CD4-positive, alpha-beta T cell (primary cell): ENCODE data around the gene NUDCD2. TPM values are rescaled to one million over a fixed set of nuclear protein-coding genes. Genes with fewer than 3 reads are reported as not detected.
A peak's percentile ranks its signal among the peaks of the same experiment; 100 is the strongest.

Source experiments
- ATAC-seq: fragments of 200-7000 bp; cut with Tn5 transposase; one replicate; pipeline ENCODE4 v1.10.0; 2022; ENCODE audit warnings: mild to moderate bottlenecking; ENCODE audit not compliant: poor library complexity
- CTCF ChIA-PET: fragments of 350-600 bp; sonication (Branson Sonifier 250); formaldehyde crosslinking; loops from one replicate; lab custom pipeline; 2021; ENCODE audit warnings: antibody characterized with exemption, inconsistent platforms; lab: Charles Lee
- POLR2A ChIA-PET: fragments of 350-600 bp; sonication (Branson Sonifier 250); formaldehyde crosslinking; loops from one replicate; lab custom pipeline; 2021; ENCODE audit warnings: antibody characterized with exemption, inconsistent platforms; lab: Charles Lee
- DNase-seq, 14 experiments: peaks; one replicate each; pipeline ENCODE4 v3.0.0-alpha.2; 2013 to 2020; ENCODE audit warnings: mixed read lengths in 2 of 14
- H3K27ac ChIP-seq, 2 donors: one replicate each; pipeline versions ENCODE4 v1.5.1 to v1.7.0; 2013; ENCODE audit warnings: low read length in 2 of 2, low read depth in 1 of 2, mild to moderate bottlenecking in 1 of 2
- H3K27me3 ChIP-seq, 2 experiments: 1 replicate in 1 of 2; 2 replicates in 1 of 2; pipeline versions ENCODE4 v1.6.1 to v1.7.0; 2013; ENCODE audit warnings: low read length in 2 of 2, control low read depth in 1 of 2, mild to moderate bottlenecking in 1 of 2, moderate library complexity in 1 of 2; ENCODE audit not compliant: insufficient read depth in 2 of 2, control insufficient read depth in 1 of 2
- H3K36me3 ChIP-seq: one replicate; pipeline ENCODE4 v1.6.1; 2013; ENCODE audit warnings: low read length, control low read depth; ENCODE audit not compliant: insufficient read depth
- H3K4me1 ChIP-seq: one replicate; pipeline ENCODE4 v1.6.1; 2013; ENCODE audit warnings: low read length, control low read depth; ENCODE audit not compliant: insufficient read depth
- H3K4me3 ChIP-seq: one replicate; pipeline ENCODE4 v1.5.1; 2013; ENCODE audit warnings: mild to moderate bottlenecking, low read length, moderate library complexity
- H3K9me3 ChIP-seq, 2 experiments: 1 replicate in 1 of 2; 2 replicates in 1 of 2; pipeline versions ENCODE4 v1.6.1 to v1.7.0; 2013; ENCODE audit warnings: low read length in 2 of 2, mild to moderate bottlenecking in 2 of 2, control low read depth in 1 of 2, moderate library complexity in 1 of 2; ENCODE audit not compliant: control insufficient read depth in 1 of 2, insufficient read depth in 1 of 2
- H3K27ac Mint-ChIP-seq: one replicate; pipeline ENCODE4 v1.8.0; 2020; ENCODE audit warnings: mixed read lengths
- H3K27me3 Mint-ChIP-seq: one replicate; pipeline ENCODE4 v1.8.0; 2021; ENCODE audit warnings: mixed read lengths
- H3K36me3 Mint-ChIP-seq: one replicate; pipeline ENCODE4 v1.8.0; 2021; ENCODE audit warnings: low read depth, mixed read lengths
- H3K4me1 Mint-ChIP-seq: one replicate; pipeline ENCODE4 v1.8.0; 2021; ENCODE audit warnings: low read depth, mixed read lengths
- H3K4me3 Mint-ChIP-seq: one replicate; pipeline ENCODE4 v1.8.0; 2020; ENCODE audit warnings: mild to moderate bottlenecking, mixed read lengths
- H3K9me3 Mint-ChIP-seq: one replicate; pipeline ENCODE4 v1.8.0; 2020; ENCODE audit warnings: mixed read lengths
- intact Hi-C, 2 experiments: fragments of 100-400 bp; cut with DNase I in 1 of 2; cut with micrococcal nuclease in 1 of 2; formaldehyde crosslinking; loops; one replicate each; pipeline versions ENCODE4 v1.15.1 to v1.9.0; 2023 to 2025; cut with DNase I, micrococcal nuclease
- total RNA-seq, 174 experiments: library from RNA in 2 of 174; stranded (reverse) in 2 of 174; gene quantifications; one replicate each; pipeline ENCODE4 v1.2.3 and lab custom pipeline; 2021 to 2026
- TF ChIP-seq, protein P1 (sequence below): fragments of 200-600 bp; IDR thresholded peaks from one replicate; pipeline ENCODE4 v1.8.0; 2022; ENCODE audit warnings: antibody characterized with exemption, mild to moderate bottlenecking

Gene NUDCD2
- total RNA-seq, 2 experiments from 2014 or later = 18.0 to 18.9 TPM

DNA sequence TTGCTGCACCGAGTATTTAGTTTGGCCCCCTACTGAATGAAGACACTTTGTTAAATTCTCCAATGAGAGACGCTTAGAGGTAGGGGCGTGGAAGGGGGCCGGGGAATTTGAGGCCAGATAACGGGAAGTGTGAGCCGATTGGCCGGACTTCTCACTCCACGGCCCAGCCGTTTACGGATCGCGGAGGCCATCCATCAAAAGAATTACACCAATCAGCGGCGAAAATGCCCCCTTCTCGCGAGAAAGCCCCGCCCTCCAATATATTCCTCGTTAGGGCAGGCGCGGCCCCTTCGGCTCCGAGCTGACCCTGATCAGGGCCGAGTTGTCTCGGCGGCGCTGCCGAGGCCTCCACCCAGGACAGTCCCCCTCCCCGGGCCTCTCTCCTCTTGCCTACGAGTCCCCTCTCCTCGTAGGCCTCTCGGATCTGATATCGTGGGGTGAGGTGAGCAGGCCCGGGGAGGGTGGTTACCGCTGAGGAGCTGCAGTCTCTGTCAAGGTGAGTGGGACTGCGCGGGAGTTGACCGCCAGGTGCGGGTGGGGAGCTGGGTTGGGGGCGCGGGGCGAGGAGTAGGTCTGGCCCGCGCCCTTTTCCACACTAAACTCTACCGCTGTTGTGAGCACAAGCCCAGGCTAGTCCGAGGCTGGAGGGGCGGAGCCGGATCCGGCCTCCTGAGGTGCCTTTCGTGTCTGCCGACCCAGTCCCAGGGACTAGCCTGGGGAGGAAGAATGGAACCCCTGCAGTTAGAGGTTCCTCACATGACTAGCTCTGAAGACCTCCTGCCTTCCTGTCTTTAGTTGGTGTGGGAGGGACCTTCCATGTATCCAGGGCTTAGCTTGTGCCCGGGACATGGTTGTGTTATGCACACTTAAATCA is 22.4 kb downstream of the NUDCD2 start, which contains the start of gene CCNG1:
CCNG1 (plus strand) TSS at position 287 of the 874 bp plus-strand sequence. CDS start 1,662 bp downstream, outside the sequence.
- TF ChIP-seq, protein P1, sequence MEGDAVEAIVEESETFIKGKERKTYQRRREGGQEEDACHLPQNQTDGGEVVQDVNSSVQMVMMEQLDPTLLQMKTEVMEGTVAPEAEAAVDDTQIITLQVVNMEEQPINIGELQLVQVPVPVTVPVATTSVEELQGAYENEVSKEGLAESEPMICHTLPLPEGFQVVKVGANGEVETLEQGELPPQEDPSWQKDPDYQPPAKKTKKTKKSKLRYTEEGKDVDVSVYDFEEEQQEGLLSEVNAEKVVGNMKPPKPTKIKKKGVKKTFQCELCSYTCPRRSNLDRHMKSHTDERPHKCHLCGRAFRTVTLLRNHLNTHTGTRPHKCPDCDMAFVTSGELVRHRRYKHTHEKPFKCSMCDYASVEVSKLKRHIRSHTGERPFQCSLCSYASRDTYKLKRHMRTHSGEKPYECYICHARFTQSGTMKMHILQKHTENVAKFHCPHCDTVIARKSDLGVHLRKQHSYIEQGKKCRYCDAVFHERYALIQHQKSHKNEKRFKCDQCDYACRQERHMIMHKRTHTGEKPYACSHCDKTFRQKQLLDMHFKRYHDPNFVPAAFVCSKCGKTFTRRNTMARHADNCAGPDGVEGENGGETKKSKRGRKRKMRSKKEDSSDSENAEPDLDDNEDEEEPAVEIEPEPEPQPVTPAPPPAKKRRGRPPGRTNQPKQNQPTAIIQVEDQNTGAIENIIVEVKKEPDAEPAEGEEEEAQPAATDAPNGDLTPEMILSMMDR = no peak
- peak; percentile 72 to 95 (median 80) for DNase-seq
- Histone ChIP-seq H3K27ac (peak within 1 kb of the TSS; percentile 76 to 87), H3K9me3 (no peaks in the 10 kb centered on the region), H3K4me1 (peaks cover 21% of the 10 kb centered on the region), H3K27me3 (no peaks in the 10 kb centered on the region), H3K36me3 (peaks cover 21% of the 10 kb centered on the region), H3K4me3 (peak within 1 kb of the TSS; percentile 75)
- Mint-ChIP-seq H3K4me3 (peak within 1 kb of the TSS; percentile 98), H3K27me3 (no peaks in the 10 kb centered on the region), H3K36me3 (peaks cover 42% of the 10 kb centered on the region), H3K4me1 (peaks cover 47% of the 10 kb centered on the region), H3K9me3 (no peaks in the 10 kb centered on the region), H3K27ac (peak within 1 kb of the TSS; percentile 98)
- intact Hi-C loops = loop anchor here (1.0 kb wide), 2 partner anchors 23 to 68 kb away; partner anchors contain the start of genes MAT2B (in 2 of the 2), HMMR (in 1 of the 2) and NUDCD2 (in 1 of the 2)
- ChIA-PET POLR2A (interaction anchor here (1.0 to 1.9 kb wide), 4 partner anchors 22 to 68 kb away, joined by 3 to 70 read pairs (median 18); partner anchors contain the start of genes HMMR, MAT2B and NUDCD2), CTCF (interaction anchor here (1.2 to 1.7 kb wide), 3 partner anchors 11 to 68 kb away, joined by 4 to 6 read pairs (median 4); partner anchors contain the start of gene MAT2B)
- ATAC-seq = peak; percentile 90

GRCh38 chr5:163437011-163437308 is 22.9 kb downstream of the NUDCD2 start:
- H3K4me1 Mint-ChIP-seq = peaks cover 47% of the 10 kb centered on the region
- Histone ChIP-seq H3K4me1 (peaks cover 21% of the 10 kb centered on the region), H3K27ac (peak overlapping the region; percentile 44 to 76), H3K27me3 (no peaks in the 10 kb centered on the region), H3K9me3 (no peaks in the 10 kb centered on the region), H3K36me3 (peaks cover 15% of the 10 kb centered on the region), H3K4me3 (peak overlapping the region; percentile 75)
- TF ChIP-seq, protein P1 = no peak
- peaks cover 36% of the 10 kb centered on the region for H3K36me3 Mint-ChIP-seq
- POLR2A ChIA-PET = interaction anchor here (1.9 kb wide), 3 partner anchors 23 to 69 kb away, joined by 11 to 70 read pairs (median 26); partner anchors contain the start of genes HMMR, MAT2B and NUDCD2
- DNase-seq = no peak
- CTCF ChIA-PET = interaction anchor here (1.2 to 1.7 kb wide), 2 partner anchors 22 to 68 kb away, joined by 4 to 6 read pairs; partner anchors contain the start of gene MAT2B
- peak overlapping the region; percentile 98 for H3K27ac Mint-ChIP-seq
- no peaks in the 10 kb centered on the region for H3K27me3 Mint-ChIP-seq
- no peaks in the 10 kb centered on the region for H3K9me3 Mint-ChIP-seq
- intact Hi-C loops = loop anchor here (1.0 kb wide), 2 partner anchors 23 to 68 kb away; partner anchors contain the start of genes MAT2B (in 2 of the 2), HMMR (in 1 of the 2) and NUDCD2 (in 1 of the 2)
- H3K4me3 Mint-ChIP-seq = peak overlapping the region; percentile 98
- no peak for ATAC-seq

DNA sequence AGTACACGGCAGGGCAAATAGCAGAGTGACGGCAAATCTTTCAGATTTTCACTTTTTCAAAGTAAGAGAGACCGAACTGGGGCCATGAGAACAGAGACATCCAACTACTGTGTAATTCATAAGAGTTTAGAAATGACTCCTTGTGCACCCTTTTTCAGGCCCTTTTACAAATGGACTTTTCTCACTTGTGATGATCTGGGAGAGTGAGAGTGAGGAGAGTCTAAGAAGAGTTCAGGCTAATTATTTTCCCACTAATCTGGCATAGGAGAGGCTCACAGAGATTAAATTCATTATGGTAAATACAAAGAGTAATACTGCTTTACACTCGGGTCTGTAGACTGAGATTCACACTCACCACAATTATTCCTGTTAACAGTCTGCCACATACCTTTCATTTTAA is 23.4 kb downstream of the NUDCD2 start:
- ChIA-PET CTCF (no interaction called here), POLR2A (no interaction called here)
- no peaks in the 10 kb centered on the region for H3K9me3 Mint-ChIP-seq
- no peaks in the 10 kb centered on the region for H3K27me3 ChIP-seq
- TF ChIP-seq, protein P1 = no peak
- DNase-seq (no peak), ATAC-seq (no peak)
- H3K4me1 Mint-ChIP-seq = peaks cover 47% of the 10 kb centered on the region
- peaks cover 21% of the 10 kb centered on the region for H3K4me1 ChIP-seq
- no peaks in the 10 kb centered on the region for H3K27me3 Mint-ChIP-seq
- no peaks in the 10 kb centered on the region for H3K9me3 ChIP-seq
- intact Hi-C loops = no loop called here
- peaks cover 11% of the 10 kb centered on the region for H3K36me3 ChIP-seq
- H3K4me3 ChIP-seq = peak overlapping the region; percentile 75
- H3K27ac ChIP-seq = peak overlapping the region; percentile 44 to 76
- H3K4me3 Mint-ChIP-seq = peak overlapping the region; percentile 98
- H3K27ac Mint-ChIP-seq = peak overlapping the region; percentile 98
- peaks cover 35% of the 10 kb centered on the region for H3K36me3 Mint-ChIP-seq
